NCI-H2196 treated with DMSO at 0.1 percent for 48 hours (cell line): Measurements from ENCODE around the gene MOGAT2.
"Not testable (repeated sequence)": the region's sequence is repeated elsewhere in the genome, so short reads cannot be mapped to it uniquely, and the experiment has no call there.

Source experiments
- DNase-seq: peaks from one replicate; lab custom pipeline; 2025; ENCODE audit not compliant: unreplicated experiment; lab: John Stamatoyannopoulos, UW

MOGAT2 gene

DNA sequence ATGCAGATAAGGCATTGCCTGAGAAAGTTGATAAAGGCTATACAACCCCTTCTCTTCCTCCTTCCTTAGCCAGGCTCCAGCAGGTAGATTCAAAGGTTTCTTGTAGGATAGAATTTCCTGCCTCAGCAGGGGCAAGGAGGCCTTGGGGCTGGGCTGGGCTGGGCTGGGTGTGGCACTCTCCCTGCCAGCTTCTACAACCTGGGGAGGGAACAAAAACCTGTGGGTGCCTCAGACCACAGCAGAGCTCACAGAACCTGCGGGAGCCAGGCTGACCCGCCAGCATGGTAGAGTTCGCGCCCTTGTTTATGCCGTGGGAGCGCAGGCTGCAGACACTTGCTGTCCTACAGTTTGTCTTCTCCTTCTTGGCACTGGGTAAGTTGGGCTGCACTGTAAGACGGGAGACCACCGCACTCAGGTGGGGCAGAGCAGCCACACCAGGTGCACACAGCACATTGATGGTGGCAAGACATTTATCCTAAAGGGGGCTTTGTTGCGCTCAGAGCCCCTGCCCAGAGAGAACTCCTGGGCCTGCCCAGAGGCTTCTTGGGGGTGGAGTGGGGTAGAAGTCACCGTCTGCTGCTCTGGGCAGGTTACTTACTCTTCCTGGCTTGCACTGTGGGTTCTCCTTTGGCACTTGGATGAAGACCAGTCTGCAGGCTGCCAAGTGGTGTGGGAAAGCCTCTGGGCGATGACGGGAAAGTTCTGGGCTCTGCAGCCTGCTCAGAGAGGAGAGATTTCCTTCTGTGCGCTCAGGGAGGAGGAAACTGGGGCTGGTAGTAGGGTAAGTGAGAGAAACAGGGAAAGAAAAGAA is at the start of gene MOGAT2:
MOGAT2 (plus strand) TSS at position 231 of the 811 bp plus-strand sequence; CDS start at position 282, 51 bp downstream.
- DNase-seq: no peak

DNA sequence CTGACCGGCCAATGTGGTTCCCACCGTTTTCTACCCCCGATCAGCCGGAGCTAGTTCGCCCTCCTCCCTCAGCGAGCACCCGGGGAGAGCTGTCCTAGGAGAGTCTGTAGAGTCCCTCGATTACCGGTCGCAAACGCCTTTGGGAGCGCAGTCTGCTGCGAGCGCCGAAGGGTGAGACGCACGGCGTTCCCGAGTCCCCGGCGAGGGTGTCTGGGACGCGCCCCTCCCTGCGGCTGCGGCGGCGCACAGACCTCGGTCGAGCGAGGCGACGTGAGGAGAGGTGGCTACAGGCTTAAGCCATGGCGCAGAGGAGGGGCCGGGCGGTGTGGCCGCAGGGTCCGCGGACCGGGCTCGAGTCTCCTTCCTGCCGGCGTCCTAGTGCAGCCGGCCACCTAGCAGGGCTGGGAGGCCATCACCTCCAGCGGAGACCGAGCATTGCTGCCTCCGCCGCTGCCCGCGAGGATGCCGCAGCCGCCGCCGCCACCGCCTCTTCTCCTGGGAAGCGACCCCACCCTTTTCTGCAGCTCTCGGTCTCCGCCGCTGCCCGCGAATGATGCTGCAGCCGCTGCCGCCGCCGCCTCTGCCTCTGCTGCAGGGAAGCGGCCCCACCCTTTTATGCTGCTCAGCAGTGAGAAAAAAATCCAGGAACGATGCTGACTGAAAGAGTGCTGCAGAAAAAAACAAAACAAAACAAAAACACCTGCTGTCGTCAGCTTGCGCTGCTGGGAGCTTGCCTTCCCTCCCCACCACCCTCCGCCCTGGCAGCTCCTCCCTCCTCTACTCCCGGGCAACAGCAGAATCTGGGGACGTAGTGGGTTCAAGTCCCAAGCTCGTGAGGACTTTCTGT is 49.0 kb upstream of the MOGAT2 start, which contains the start of gene MAP6:
MAP6 (minus strand) TSS at position 588 of the 847 bp plus-strand sequence. CDS start 669 bp downstream, outside the sequence.
- peak; percentile 21 for DNase-seq

DNA sequence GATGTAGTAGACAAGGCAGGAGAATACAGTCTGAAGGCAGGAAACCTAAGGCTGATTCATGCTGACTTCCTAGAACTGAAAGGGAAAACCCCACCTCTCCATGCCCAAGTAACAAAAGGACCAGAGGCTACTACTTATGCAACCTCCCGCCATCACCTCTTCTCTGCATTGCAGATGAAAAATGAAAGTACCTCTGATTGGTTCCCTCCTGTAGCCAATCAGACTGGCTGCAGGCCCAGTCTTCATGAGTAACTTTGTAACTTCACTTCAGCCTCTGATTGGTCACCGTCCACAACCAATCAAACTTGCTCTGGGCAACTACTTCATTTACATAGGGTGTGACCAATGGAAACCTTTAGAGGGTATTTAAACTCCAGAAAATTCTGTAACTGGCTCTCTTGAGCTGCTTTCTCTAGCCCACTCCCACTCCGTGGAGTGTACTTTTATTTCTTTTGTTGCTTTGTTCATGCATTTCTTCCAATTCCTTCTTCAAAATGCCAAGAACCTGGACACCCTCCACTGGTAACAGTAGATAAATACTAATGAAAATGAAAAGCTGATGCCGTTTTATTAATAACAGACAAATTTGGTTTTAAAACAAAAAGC is 43.6 kb upstream of the MOGAT2 start:
- DNase-seq: no peak

- no peak for DNase-seq
These were observed 40.4 kb upstream of the MOGAT2 start for GRCh38 chr11:75677275-75677674.

- DNase-seq: no peak
These were observed 39.7 kb upstream of the MOGAT2 start for GRCh38 chr11:75677909-75678308.

DNA sequence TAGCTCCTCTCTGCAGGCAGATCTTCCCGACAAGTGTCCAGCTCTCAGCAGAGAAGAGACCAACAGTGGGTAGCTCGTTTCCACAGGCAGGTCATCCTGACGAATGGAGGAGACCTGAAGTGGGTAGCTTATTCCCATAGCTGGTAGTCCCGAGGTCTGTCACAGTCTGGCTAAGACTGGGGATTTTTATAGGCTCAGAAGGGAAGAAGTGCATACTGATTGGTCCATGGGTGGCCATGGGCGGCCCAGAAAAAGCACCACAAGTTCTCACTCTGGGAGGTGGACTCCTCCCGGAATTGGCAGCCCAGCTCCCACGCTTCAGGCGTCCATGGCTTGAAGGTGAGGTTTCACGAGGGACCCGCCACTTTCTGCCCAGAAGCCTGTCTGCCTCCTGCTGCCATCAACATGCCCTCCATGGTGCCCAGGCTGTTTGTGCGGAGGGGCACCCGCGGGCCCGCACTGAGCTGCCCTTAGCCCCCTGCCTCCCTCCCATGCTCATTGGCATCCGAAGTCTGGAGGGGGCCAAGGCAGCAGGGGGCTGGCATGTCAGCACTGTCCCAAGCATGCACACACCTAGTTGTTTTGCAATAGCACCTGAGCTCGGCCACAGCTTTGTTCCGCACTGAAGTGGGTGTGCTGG is 38.9 kb upstream of the MOGAT2 start:
- no peak for DNase-seq

DNA sequence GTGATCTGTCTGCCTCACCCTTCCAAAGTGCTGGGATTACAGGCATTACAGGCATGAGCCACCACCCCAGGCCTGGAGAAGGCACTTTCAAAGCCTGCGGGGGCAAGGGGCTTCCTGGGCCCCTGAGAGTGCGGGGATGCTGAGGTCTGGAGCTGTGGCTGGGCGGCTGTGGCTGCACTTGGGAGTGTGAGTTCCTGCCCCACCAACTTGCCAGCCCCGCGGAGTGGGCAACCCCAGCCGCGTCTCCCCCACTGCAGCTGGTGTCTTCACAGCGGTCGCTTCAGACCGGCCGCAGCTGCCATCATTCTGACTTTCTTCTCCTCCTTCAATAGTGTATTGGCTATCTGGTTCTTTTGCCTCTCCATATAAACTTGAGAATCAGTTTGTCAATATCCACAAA is 38.1 kb upstream of the MOGAT2 start:
- DNase-seq: no peak

DNA sequence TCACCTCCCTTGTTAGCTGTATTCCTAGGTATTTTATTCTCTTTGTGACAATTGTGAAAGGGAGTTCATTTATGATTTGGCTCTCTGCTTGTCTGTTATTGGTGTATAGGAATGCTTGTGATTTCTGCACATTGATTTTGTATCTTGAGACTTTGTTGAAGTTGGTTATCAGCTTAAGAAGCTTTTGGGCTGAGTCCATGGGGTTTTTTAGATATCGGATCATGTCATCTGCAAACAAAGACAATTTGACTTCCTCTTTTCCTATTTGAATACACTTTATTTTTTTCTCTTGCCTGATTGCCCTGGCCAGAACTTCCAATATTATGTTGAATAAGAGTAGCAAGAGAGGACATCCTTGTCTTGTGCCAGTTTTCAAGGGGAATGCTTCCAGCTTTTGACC is 33.8 kb upstream of the MOGAT2 start:
- DNase-seq: not testable (repeated sequence)

- no peak for DNase-seq
These were observed 27.6 kb upstream of the MOGAT2 start for GRCh38 chr11:75689863-75690609.

GRCh38 chr11:75691804-75692203 is 25.8 kb upstream of the MOGAT2 start:
- DNase-seq: no peak

GRCh38 chr11:75697906-75698581 is 19.6 kb upstream of the MOGAT2 start:
- no peak for DNase-seq

DNA sequence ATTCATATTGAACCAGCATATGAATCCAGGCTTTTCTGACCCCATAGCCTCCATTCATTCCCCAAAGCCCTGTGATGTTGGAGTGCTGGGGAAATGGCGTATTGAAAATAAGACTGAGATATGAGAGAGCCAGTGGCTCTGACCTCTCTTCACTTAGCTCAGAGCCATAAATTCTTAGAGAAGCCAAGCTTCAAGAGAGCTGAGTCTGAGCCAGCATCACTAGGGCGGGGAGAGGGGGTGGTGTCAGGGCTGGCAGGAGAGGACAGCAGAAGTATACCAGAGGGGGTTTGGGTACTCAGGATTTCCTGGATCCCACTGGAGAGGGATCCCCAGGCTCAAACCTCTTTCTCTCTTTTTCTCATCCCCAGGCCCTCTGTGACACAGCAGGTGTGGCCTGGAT is 16.7 kb upstream of the MOGAT2 start:
- DNase-seq: no peak

DNA sequence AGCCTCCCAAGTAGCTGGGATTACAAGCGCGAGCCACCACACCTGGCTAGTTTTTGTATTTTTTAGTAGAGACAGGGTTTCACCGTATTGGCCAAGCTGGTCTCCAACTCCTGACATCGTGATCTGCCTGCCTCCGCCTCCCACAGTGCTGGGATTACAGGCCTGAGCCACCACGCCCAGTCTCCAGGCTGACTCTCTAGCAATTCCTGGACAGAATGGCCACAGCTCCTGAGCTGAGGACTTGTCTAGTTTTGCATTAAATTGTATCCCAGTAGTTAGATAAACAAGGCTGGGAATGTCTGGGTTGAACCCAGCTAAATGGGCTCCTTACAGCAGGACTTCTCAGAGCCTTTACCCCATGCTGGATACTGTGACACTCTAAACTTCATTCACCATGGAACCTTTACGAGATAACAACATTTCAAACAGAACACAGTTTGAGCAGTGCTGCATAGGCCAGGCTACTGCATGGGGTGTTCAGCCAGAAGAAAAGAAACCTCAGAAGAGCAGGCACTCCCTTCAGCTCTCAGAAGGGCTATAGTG is 13.9 kb upstream of the MOGAT2 start:
- no peak for DNase-seq

DNA sequence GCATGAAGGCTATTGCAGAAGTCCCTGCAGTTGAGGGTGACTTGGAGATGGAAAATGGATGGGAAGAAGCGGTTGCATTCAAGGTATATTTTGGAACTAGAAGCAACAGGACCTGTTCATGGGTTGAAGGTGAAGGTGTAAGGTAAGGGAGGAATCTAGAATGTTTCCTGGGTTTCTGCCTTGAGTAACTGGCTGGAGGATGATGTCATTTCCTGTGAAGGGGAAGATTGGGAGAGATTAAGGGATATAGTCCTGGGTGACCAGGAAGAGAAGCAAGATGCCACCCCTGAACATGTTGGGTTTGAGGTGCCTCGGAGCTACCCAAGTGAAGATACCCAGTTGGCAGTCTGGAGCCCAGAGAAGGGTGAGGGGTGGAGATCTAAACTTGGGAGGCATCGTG is 12.1 kb upstream of the MOGAT2 start:
- DNase-seq: no peak

DNA sequence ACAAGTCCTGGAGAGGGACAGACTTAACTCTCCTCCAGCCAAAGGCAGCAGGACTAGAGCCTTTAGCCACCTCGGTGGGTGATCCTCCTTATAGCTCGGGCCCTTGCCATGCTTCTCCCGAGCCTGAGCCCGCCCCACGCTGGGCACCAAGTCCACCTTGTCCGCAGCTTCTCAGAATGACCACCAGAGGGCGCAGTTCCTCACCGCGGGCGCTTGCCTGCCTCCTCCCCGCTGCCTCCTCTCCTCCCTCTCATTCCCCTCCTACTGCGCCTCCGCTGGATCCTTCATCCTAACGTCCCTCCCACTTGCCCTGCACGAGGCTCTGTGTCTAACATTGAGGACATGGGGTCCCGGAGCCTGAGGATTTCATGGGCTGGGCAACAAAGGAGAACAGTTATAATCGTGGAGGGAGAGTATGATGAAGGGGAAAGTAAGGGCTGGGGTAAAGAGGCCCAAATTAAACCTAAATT is 11.3 kb upstream of the MOGAT2 start:
- peak; percentile 85 for DNase-seq

- DNase-seq: no peak
These were observed 3.4 kb upstream of the MOGAT2 start for GRCh38 chr11:75714211-75714610.

DNA sequence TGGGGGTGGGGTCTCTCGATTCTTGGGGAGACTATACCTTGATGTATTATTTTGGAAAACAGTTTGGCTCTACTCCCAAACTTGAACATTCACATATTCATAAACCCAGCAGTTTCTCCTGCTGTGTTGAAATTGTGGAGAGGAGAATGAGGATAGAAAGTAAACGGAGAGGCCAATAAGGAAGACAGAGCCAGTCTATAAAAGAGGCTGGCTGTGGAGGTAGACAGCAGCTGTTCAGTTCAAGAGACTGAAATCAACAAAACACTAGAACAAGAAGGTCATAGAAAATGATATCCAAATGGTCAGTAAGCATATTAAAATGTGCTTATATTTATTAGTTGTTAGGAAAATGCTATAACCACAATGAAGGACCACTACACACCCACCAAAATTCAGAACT is 1.9 kb upstream of the MOGAT2 start:
- DNase-seq: peak; percentile 19

DNA sequence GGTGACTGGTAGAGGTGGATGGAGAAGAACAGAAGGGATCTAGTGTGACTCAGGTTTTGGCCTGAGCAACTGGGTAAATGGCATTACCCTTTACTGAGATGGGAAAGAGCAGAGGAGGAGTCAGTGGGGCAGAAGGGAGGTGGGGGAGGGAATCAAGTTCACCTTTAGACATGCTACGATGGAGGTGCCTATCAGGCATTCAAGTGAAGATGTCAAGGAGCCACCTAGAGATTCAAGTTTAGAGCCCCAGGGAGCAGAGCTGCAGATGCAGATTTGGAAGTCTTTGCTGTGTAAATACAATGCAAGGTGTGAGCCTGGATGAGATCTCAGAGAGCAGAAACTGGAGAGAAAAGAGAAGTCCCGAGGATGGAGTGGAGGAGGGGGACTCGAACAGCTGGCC is 979 bp upstream of the MOGAT2 start:
- DNase-seq: no peak
